Mesenchymal stem cell (in vitro differentiated cells and primary cell): ENCODE results near the gene DSC2.
A peak's percentile ranks its signal among the peaks of the same experiment; 100 is the strongest.
"Not testable (repeated sequence)": the region's sequence is repeated elsewhere in the genome, so short reads cannot be mapped to it uniquely, and the experiment has no call there.

ENCODE experiments used
- DNase-seq: peaks from one replicate; pipeline ENCODE4 v3.0.0-alpha.2; 2013
- H2AFZ ChIP-seq: one replicate; pipeline ENCODE4 v1.6.1; 2013; ENCODE audit warnings: low read depth, mild to moderate bottlenecking, control low read depth, inconsistent platforms, low read length, moderate library complexity
- H2AK5ac ChIP-seq: 2 replicates; pipeline ENCODE4 v1.6.1; 2013; ENCODE audit warnings: low read length, moderate library complexity, mild to moderate bottlenecking, inconsistent platforms; ENCODE audit not compliant: severe bottlenecking
- H2BK120ac ChIP-seq: one replicate; pipeline ENCODE4 v1.6.1; 2013; ENCODE audit warnings: low read depth, mild to moderate bottlenecking, inconsistent platforms, low read length, moderate library complexity
- H2BK12ac ChIP-seq, 2 experiments: one replicate each; pipeline ENCODE4 v1.6.1; 2013; ENCODE audit warnings: inconsistent platforms in 2 of 2, low read length in 2 of 2, mild to moderate bottlenecking in 2 of 2, moderate library complexity in 2 of 2, control low read depth in 1 of 2
- H2BK15ac ChIP-seq: one replicate; pipeline ENCODE4 v1.6.1; 2013; ENCODE audit warnings: mild to moderate bottlenecking, low read depth, inconsistent platforms; ENCODE audit not compliant: poor library complexity, severe bottlenecking
- H2BK5ac ChIP-seq: 2 replicates; pipeline ENCODE4 v1.6.1; 2013; ENCODE audit warnings: low read depth, mild to moderate bottlenecking, low read length, control low read depth, inconsistent platforms; ENCODE audit not compliant: poor library complexity, severe bottlenecking
- H3K14ac ChIP-seq, 2 experiments: one replicate each; pipeline ENCODE4 v1.6.1; 2013; ENCODE audit warnings: inconsistent platforms in 2 of 2, low read length in 2 of 2, control low read depth in 1 of 2, mild to moderate bottlenecking in 1 of 2, moderate library complexity in 1 of 2
- H3K18ac ChIP-seq, 2 experiments: one replicate each; pipeline ENCODE4 v1.6.1; 2013; ENCODE audit warnings: inconsistent platforms in 2 of 2, low read length in 2 of 2, control low read depth in 1 of 2, low read depth in 1 of 2, mild to moderate bottlenecking in 1 of 2
- H3K23ac ChIP-seq, 2 experiments: one replicate each; pipeline ENCODE4 v1.6.1; 2013; ENCODE audit warnings: inconsistent platforms in 2 of 2, low read length in 2 of 2, mild to moderate bottlenecking in 2 of 2, moderate library complexity in 2 of 2, control low read depth in 1 of 2
- H3K27ac ChIP-seq: 2 replicates; pipeline ENCODE4 v1.5.1; 2013; ENCODE audit warnings: mild to moderate bottlenecking, moderate library complexity, low read length, control low read depth, inconsistent platforms; ENCODE audit not compliant: poor library complexity, severe bottlenecking
- H3K27me3 ChIP-seq, 2 experiments: 2 replicates each; pipeline versions ENCODE4 v1.6.1 to v1.7.0; 2013; ENCODE audit warnings: low read length in 2 of 2, mild to moderate bottlenecking in 2 of 2, moderate library complexity in 2 of 2, control low read depth in 1 of 2, inconsistent platforms in 1 of 2; ENCODE audit not compliant: control insufficient read depth in 1 of 2, insufficient read depth in 1 of 2
- H3K36me3 ChIP-seq, 2 experiments: 2 replicates each; pipeline versions ENCODE4 v1.6.1 to v1.7.0; 2013; ENCODE audit warnings: low read length in 2 of 2, control low read depth in 1 of 2, inconsistent platforms in 1 of 2, low read depth in 1 of 2, mild to moderate bottlenecking in 1 of 2; ENCODE audit not compliant: insufficient read depth in 2 of 2, control insufficient read depth in 1 of 2
- H3K4ac ChIP-seq, 2 experiments: one replicate each; pipeline ENCODE4 v1.6.1; 2013; ENCODE audit warnings: inconsistent platforms in 2 of 2, low read length in 2 of 2, mild to moderate bottlenecking in 2 of 2, moderate library complexity in 2 of 2, control low read depth in 1 of 2, low read depth in 1 of 2
- H3K4me1 ChIP-seq: 2 replicates; pipeline ENCODE4 v1.6.1; 2013; ENCODE audit warnings: low read depth, low read length, control low read depth; ENCODE audit not compliant: control insufficient read depth, insufficient read depth
- H3K4me2 ChIP-seq: 2 replicates; pipeline ENCODE4 v1.6.1; 2013; ENCODE audit warnings: low read length, mild to moderate bottlenecking, inconsistent platforms; ENCODE audit not compliant: poor library complexity, severe bottlenecking
- H3K4me3 ChIP-seq, 2 experiments: 2 replicates each; pipeline versions ENCODE4 v1.5.1 to v1.7.0; 2013; ENCODE audit warnings: low read length in 2 of 2, mild to moderate bottlenecking in 2 of 2, control low read depth in 1 of 2, low read depth in 1 of 2; ENCODE audit not compliant: insufficient read depth in 1 of 2
- H3K79me1 ChIP-seq: replicated peaks from 2 replicates; pipeline ENCODE4 v1.6.1; 2013; ENCODE audit warnings: mild to moderate bottlenecking, control low read depth, low read length, inconsistent platforms; ENCODE audit not compliant: poor library complexity, severe bottlenecking
- H3K9ac ChIP-seq: 2 replicates; pipeline ENCODE4 v1.7.0; 2013; ENCODE audit warnings: mild to moderate bottlenecking, low read length, moderate library complexity
- H3K9me3 ChIP-seq: 2 replicates; pipeline ENCODE4 v1.7.0; 2013; ENCODE audit warnings: mild to moderate bottlenecking, low read length; ENCODE audit not compliant: control insufficient read depth
- H4K8ac ChIP-seq: one replicate; pipeline ENCODE4 v1.6.1; 2013; ENCODE audit warnings: inconsistent platforms, mild to moderate bottlenecking, low read length, moderate library complexity
- H4K91ac ChIP-seq: one replicate; pipeline ENCODE4 v1.6.1; 2013; ENCODE audit warnings: mild to moderate bottlenecking, low read length, inconsistent platforms
- WGBS: methylation state at CpG from one replicate; pipeline ENCODE4 v1.1.7; 2013; ENCODE audit warnings: mixed read lengths; 5-methylcytosine and 5-hydroxymethylcytosine counted together

Gene DSC2

GRCh38 chr18:31041271-31042083 lies 60.7 kb downstream of the DSC2 start:
- H2BK12ac ChIP-seq = no peak overlapping the region
- H3K18ac ChIP-seq = no peak overlapping the region
- H3K14ac ChIP-seq = no peak overlapping the region
- peak overlapping the region; percentile 62 for H3K4me2 ChIP-seq
- H3K27ac ChIP-seq = peak overlapping the region; percentile 95
- WGBS = 3% methylated on average over 49 of the region's 52 CpGs
- H3K23ac ChIP-seq = peak overlapping the region in 1 of 2 experiments; percentile 40
- no peak overlapping the region for H2AK5ac ChIP-seq
- H3K4me1 ChIP-seq = peaks cover 1% of the 10 kb centered on the region
- H2AFZ ChIP-seq = no peak overlapping the region
- no peak overlapping the region for H2BK120ac ChIP-seq
- no peak overlapping the region for H3K4ac ChIP-seq
- peak overlapping the region; percentile 29 to 80 for H3K4me3 ChIP-seq
- DNase-seq = peak; percentile 40
- no peak overlapping the region for H4K91ac ChIP-seq
- peaks cover 2% of the 10 kb centered on the region for H3K79me1 ChIP-seq
- peaks cover 0 to 5% of the 10 kb centered on the region in 2 experiments for H3K36me3 ChIP-seq
- no peak overlapping the region for H3K9ac ChIP-seq
- peak overlapping the region; percentile 48 for H2BK5ac ChIP-seq
- no peak overlapping the region for H4K8ac ChIP-seq
- H3K9me3 ChIP-seq = peaks cover 3% of the 10 kb centered on the region
- no peak overlapping the region for H2BK15ac ChIP-seq
- H3K27me3 ChIP-seq = peaks cover 0 to 49% of the 10 kb centered on the region in 2 experiments

- Histone ChIP-seq H3K4me2 (peak overlapping the region; percentile 62), H3K4ac (no peak overlapping the region), H3K4me1 (peaks cover 1% of the 10 kb centered on the region)
These were observed 61.4 kb downstream of the DSC2 start for GRCh38 chr18:31040686-31041270.

GRCh38 chr18:31039426-31039825 lies 62.8 kb downstream of the DSC2 start:
- no peak overlapping the region for H3K18ac ChIP-seq

More at GRCh38 chr18:31040686-31041270, 61.4 kb downstream of the DSC2 start:
- Histone ChIP-seq H4K91ac (no peak overlapping the region), H3K9me3 (peaks cover 3% of the 10 kb centered on the region), H2BK120ac (no peak overlapping the region), H3K23ac (no peak overlapping the region), H2AK5ac (no peak overlapping the region), H2BK5ac (peak overlapping the region; percentile 69), H3K4me3 (peak overlapping the region; percentile 29 to 42), H3K27me3 (peaks cover 0 to 49% of the 10 kb centered on the region in 2 experiments), H4K8ac (no peak overlapping the region), H2BK15ac (peak overlapping the region; percentile 48), H2BK12ac (no peak overlapping the region), H3K79me1 (peaks cover 2% of the 10 kb centered on the region), H3K14ac (no peak overlapping the region), H3K18ac (no peak overlapping the region), H3K9ac (no peak overlapping the region), H2AFZ (no peak overlapping the region), H3K36me3 (peaks cover 0 to 5% of the 10 kb centered on the region in 2 experiments), H3K27ac (peak overlapping the region; percentile 95)
- WGBS = 23% methylated on average over 18 of the region's 18 CpGs
- DNase-seq = peak; percentile 32

GRCh38 chr18:31037686-31038085 lies 64.5 kb downstream of the DSC2 start:
- H3K18ac ChIP-seq, H2AFZ ChIP-seq, H2BK15ac ChIP-seq, H3K9me3 ChIP-seq, H2BK12ac ChIP-seq, DNase-seq, H2BK120ac ChIP-seq, H3K4me3 ChIP-seq, H3K36me3 ChIP-seq, H3K4me2 ChIP-seq, H2BK5ac ChIP-seq, H3K4me1 ChIP-seq, H4K91ac ChIP-seq, H3K14ac ChIP-seq, H4K8ac ChIP-seq, H3K9ac ChIP-seq, H3K79me1 ChIP-seq, H3K23ac ChIP-seq, H2AK5ac ChIP-seq, H3K4ac ChIP-seq: not testable (repeated sequence)
- 76% methylated on average over 5 of the region's 5 CpGs for WGBS
- H3K27me3 ChIP-seq = peaks cover 0 to 29% of the 10 kb centered on the region in 2 experiments
- H3K27ac ChIP-seq = peak overlapping the region; percentile 80

More at GRCh38 chr18:31039426-31039825, 62.8 kb downstream of the DSC2 start:
- Histone ChIP-seq H3K9ac (no peak overlapping the region), H3K4me2 (no peak overlapping the region), H3K14ac (no peak overlapping the region), H2AFZ (no peak overlapping the region), H3K4ac (no peak overlapping the region), H4K91ac (no peak overlapping the region), H2BK5ac (no peak overlapping the region), H3K23ac (no peak overlapping the region), H4K8ac (no peak overlapping the region), H3K4me1 (peaks cover 1% of the 10 kb centered on the region), H2AK5ac (no peak overlapping the region), H3K36me3 (peaks cover 0 to 5% of the 10 kb centered on the region in 2 experiments), H3K9me3 (peaks cover 3% of the 10 kb centered on the region), H2BK15ac (no peak overlapping the region), H2BK120ac (no peak overlapping the region), H2BK12ac (no peak overlapping the region), H3K27me3 (peaks cover 0 to 46% of the 10 kb centered on the region in 2 experiments), H3K27ac (peak overlapping the region; percentile 14), H3K79me1 (peaks cover 2% of the 10 kb centered on the region), H3K4me3 (no peak overlapping the region)
- DNase-seq = no peak
- WGBS = 92% methylated on average over 1 of the region's 3 CpGs
